Vagina (tissue), 2 donors: ENCODE results near the gene C10orf120.

ENCODE experiments used
- CTCF ChIP-seq, 3 experiments: fragments of 450-650 bp in 2 of 3; fragments of 200-600 bp in 1 of 3; sonication (generic) in 1 of 3; IDR thresholded peaks; one replicate each; pipeline ENCODE4 v1.5.1; 2017 to 2019; ENCODE audit warnings: antibody characterized with exemption in 3 of 3, mild to moderate bottlenecking in 2 of 3, moderate library complexity in 2 of 3
- POLR2A ChIP-seq, 2 donors: fragments of 450-650 bp; IDR thresholded peaks; one replicate each; pipeline ENCODE4 v1.6.1; 2017; ENCODE audit warnings: antibody characterized with exemption in 2 of 2, mild to moderate bottlenecking in 2 of 2, moderate library complexity in 2 of 2
- POLR2AphosphoS5 ChIP-seq, 2 donors: sonication (generic); formaldehyde crosslinking; IDR thresholded peaks; one replicate each; pipeline ENCODE4 v1.9.0; 2017; ENCODE audit warnings: antibody characterized with exemption in 2 of 2, mild to moderate bottlenecking in 2 of 2, low read depth in 1 of 2; ENCODE audit not compliant: insufficient read depth in 1 of 2

- TF ChIP-seq CTCF (IDR thresholded peaks at IDR 0.05) = no peak
- no peak for TF ChIP-seq POLR2A (IDR thresholded peaks at IDR 0.05)
- no peak for TF ChIP-seq POLR2AphosphoS5 (IDR thresholded peaks at IDR 0.05; ENCODE audit: insufficient read depth in 1 of 2, low read depth in 1 of 2)
Observed at GRCh38 chr10:122706467-122706866, 6.8 kb upstream of the C10orf120 start.
